Fibroblast of skin of right biceps (primary cell): ENCODE results near the gene HPSE2.
"Not testable (repeated sequence)": the region's sequence is repeated elsewhere in the genome, so short reads cannot be mapped to it uniquely, and the experiment has no call there.

Experiments
- DNase-seq: peaks from one replicate; pipeline ENCODE4 v3.0.0-alpha.2; 2013

The HPSE2 gene

GRCh38 chr10:98608411-98608810 is 627.2 kb downstream of the HPSE2 start:
- DNase-seq = no peak

GRCh38 chr10:98602224-98602623 is 633.4 kb downstream of the HPSE2 start:
- DNase-seq = no peak

- DNase-seq = no peak
Observed at GRCh38 chr10:98599032-98599610, 636.5 kb downstream of the HPSE2 start.

- no peak for DNase-seq
Observed at GRCh38 chr10:98596404-98596803, 639.2 kb downstream of the HPSE2 start.

GRCh38 chr10:98589691-98590090 is 646.0 kb downstream of the HPSE2 start:
- DNase-seq = peak; percentile 6

- DNase-seq = peak; percentile 20
Observed at GRCh38 chr10:98589007-98589406, 646.6 kb downstream of the HPSE2 start.

- no peak for DNase-seq
Observed at GRCh38 chr10:98587156-98587837, 648.4 kb downstream of the HPSE2 start.

GRCh38 chr10:98586096-98586495 is 649.6 kb downstream of the HPSE2 start:
- no peak for DNase-seq

- no peak for DNase-seq
Observed at GRCh38 chr10:98582363-98582762, 653.3 kb downstream of the HPSE2 start.

GRCh38 chr10:98577578-98577977 is 658.1 kb downstream of the HPSE2 start:
- no peak for DNase-seq

- DNase-seq = no peak
Observed at GRCh38 chr10:98577168-98577567, 658.5 kb downstream of the HPSE2 start.

GRCh38 chr10:98576096-98576495 is 659.6 kb downstream of the HPSE2 start:
- no peak for DNase-seq

GRCh38 chr10:98572594-98572993 is 663.1 kb downstream of the HPSE2 start:
- DNase-seq = no peak

- no peak for DNase-seq
Observed at GRCh38 chr10:98570834-98571233, 664.8 kb downstream of the HPSE2 start.

GRCh38 chr10:98569853-98570252 is 665.8 kb downstream of the HPSE2 start:
- DNase-seq = no peak

- DNase-seq = no peak
Observed at GRCh38 chr10:98568551-98568950, 667.1 kb downstream of the HPSE2 start.

- DNase-seq = no peak
Observed at GRCh38 chr10:98567391-98568133, 668.1 kb downstream of the HPSE2 start.

GRCh38 chr10:98563811-98564210 is 671.8 kb downstream of the HPSE2 start:
- DNase-seq = no peak

- DNase-seq = no peak
Observed at GRCh38 chr10:98560565-98560964, 675.1 kb downstream of the HPSE2 start.

- DNase-seq = no peak
Observed at GRCh38 chr10:98556061-98556460, 679.6 kb downstream of the HPSE2 start.

GRCh38 chr10:98555021-98555619 is 680.5 kb downstream of the HPSE2 start:
- DNase-seq = no peak

GRCh38 chr10:98541561-98541960 is 694.1 kb downstream of the HPSE2 start:
- not testable (repeated sequence) for DNase-seq

GRCh38 chr10:98539578-98539977 is 696.1 kb downstream of the HPSE2 start:
- no peak for DNase-seq

- DNase-seq = no peak
Observed at GRCh38 chr10:98538472-98538871, 697.2 kb downstream of the HPSE2 start.
